ENCODE data around the gene YBX2.

The YBX2 gene

DNA sequence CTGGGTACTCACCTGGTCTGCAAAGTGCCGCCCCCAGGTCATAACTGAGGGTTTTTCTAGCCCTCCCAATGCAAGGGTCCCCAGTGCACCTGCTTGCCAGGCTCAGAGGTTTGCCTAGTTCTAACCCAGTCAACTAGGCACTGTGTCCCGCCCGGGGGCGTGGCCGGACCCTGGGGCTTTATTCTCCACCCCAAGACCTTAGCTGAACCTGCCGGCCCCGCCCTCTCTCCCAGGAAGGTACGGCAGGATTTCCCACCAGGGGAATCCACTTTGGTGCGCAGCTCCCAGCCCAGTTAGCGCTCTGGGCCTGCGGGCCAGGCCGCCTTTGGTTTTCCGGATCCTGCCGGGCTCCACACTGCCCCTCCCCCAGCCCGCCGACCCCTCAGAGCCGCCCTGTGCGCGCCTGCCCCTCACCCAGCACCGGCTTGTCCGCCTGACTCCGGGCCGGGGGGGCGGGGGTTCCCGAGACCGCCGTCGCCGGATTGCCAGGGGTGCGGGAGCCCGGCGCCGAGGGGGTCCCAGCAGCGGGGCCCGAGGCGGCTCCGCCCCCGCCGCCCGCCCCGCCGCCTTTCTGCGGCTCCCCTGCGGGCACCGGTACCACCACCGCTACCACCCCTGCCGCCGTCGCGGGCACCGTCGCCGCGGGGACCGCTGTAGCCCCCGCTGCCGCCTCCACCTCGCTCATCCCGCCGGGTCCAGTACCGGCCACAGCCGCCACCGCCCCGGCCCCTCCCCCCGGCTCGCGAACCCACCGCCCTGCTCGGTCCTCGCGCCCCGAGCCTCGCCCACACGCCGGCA is 424 bp downstream of the YBX2 start:
- TF ChIP-seq, protein P1, sequence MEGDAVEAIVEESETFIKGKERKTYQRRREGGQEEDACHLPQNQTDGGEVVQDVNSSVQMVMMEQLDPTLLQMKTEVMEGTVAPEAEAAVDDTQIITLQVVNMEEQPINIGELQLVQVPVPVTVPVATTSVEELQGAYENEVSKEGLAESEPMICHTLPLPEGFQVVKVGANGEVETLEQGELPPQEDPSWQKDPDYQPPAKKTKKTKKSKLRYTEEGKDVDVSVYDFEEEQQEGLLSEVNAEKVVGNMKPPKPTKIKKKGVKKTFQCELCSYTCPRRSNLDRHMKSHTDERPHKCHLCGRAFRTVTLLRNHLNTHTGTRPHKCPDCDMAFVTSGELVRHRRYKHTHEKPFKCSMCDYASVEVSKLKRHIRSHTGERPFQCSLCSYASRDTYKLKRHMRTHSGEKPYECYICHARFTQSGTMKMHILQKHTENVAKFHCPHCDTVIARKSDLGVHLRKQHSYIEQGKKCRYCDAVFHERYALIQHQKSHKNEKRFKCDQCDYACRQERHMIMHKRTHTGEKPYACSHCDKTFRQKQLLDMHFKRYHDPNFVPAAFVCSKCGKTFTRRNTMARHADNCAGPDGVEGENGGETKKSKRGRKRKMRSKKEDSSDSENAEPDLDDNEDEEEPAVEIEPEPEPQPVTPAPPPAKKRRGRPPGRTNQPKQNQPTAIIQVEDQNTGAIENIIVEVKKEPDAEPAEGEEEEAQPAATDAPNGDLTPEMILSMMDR (IDR thresholded peaks at IDR 0.05; ENCODE audit: low read depth, low read length, missing control alignments) = no peak
- no peak for DNase-seq (ENCODE audit: low read depth)
- H3K4me3 ChIP-seq (ENCODE audit: low read depth, low read length) = no peak overlapping the region

DNA sequence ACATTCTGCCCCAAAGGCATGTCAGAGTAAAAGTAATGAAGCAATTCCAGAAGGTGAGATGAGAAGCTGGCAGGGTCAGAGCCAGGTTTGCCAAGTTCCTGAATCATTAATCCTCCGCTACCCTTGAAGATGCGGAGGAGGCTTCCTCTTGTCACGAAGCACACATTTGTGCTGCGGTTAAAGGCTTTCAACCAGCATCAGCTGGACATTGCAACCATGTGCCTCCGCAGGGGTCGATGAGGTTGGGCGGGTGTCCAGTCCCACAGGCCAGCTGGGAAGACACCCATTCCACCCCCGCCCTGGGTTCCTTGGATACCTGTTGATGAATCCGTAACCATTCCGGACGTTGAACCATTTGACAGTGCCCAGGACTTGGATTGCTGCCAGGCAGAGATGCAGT is 1.3 kb downstream of the YBX2 start:
- H3K4me3 ChIP-seq (ENCODE audit: low read depth, low read length) = no peak overlapping the region
- TF ChIP-seq, protein P1 (IDR thresholded peaks at IDR 0.05; ENCODE audit: low read depth, low read length, missing control alignments) = no peak
- DNase-seq (ENCODE audit: low read depth) = no peak

DNA sequence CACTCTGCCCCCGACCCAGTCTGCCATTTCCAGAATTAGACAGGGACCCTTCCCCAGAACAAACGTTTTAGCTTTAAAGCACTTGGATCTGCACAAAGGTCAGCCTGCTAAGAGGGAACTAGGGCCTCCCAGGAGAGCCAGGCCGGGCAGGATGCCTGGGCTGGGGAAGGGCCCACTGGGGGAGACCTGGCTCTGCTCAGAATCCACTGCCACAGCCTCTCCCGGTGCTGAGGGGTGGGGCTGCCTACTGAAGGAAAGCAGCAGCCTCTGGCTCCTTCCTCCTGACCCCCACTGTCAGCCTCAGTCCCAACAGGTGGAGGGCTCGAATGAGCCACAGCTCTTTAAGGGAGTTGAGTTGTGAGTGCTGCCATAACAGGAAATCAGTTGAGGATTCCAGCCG is 1.7 kb downstream of the YBX2 start:
- DNase-seq (ENCODE audit: low read depth) = no peak
- H3K4me3 ChIP-seq (ENCODE audit: low read depth, low read length) = no peak overlapping the region
- TF ChIP-seq, protein P1 (IDR thresholded peaks at IDR 0.05; ENCODE audit: low read depth, low read length, missing control alignments) = no peak

DNA sequence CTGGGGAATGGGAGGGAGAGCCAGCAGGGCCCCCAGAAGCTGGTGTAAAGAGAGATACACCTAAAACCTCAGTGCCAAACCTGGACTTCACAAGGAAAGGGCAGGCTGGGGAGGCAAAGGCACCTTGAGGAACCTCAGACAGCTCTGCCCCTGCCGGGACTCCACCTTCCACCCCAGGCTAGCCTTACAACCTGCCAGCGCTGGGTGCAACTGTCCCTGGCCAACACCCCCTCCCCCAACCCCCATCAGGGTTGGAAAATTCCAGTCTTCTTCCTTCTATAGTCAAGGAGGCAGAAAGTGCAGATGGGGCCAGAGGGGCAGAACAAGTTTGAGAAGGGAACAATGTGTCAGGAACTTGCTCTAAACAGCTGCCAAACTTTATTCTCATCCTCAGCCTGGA is 2.2 kb downstream of the YBX2 start:
- TF ChIP-seq, protein P1 (IDR thresholded peaks at IDR 0.05; ENCODE audit: low read depth, low read length, missing control alignments) = no peak
- H3K4me3 ChIP-seq (ENCODE audit: low read depth, low read length) = no peak overlapping the region
- no peak for DNase-seq (ENCODE audit: low read depth)

DNA sequence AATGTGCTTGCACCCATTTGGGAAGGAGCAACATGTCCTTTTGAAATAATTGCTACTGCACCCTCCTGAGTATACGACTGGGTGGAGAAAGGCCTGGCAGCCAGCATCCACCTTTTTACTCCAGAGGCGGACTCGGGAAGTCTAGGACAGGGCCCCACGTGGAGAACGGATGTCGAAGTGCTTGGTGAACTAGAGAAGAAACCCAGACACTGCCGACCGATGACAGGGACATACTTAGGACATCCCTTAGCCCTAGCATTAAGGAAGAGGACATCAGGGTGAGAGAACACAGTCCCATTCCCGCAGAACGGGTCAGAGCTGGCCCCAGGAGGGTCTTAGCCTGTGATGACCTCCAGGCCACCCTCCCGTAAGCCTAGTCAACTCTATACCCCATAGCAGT is 3.8 kb downstream of the YBX2 start:
- H3K4me3 ChIP-seq (ENCODE audit: low read depth, low read length) = no peak overlapping the region
- DNase-seq (ENCODE audit: low read depth) = no peak
- TF ChIP-seq, protein P1 (IDR thresholded peaks at IDR 0.05; ENCODE audit: low read depth, low read length, missing control alignments) = no peak

DNA sequence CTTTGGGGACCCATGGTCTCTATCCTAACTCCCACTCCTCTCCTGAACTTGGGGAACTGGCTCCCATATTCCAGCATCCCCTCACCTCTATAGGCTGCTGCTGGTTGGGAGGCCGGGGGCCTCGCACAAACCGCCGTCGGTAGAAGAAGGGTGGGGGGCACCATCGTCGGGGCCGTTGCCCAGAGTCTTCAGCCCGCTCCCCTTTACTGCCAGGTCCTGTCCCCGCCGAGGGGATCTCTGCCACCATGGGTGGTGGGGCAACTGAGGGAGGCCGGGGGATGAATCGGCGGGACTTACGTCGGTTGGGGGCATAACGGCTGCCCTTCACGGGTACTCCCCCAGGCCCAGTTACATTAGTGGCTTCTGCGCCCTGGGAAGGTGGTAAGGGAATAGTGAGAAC is 4.3 kb downstream of the YBX2 start:
- no peak for DNase-seq (ENCODE audit: low read depth)
- H3K4me3 ChIP-seq (ENCODE audit: low read depth, low read length) = no peak overlapping the region
- TF ChIP-seq, protein P1 (IDR thresholded peaks at IDR 0.05; ENCODE audit: low read depth, low read length, missing control alignments) = no peak

Measured in GM12864 (cell line).